T-cell (primary cell): ENCODE results near the gene PARD3B. TPM values are rescaled to one million over a fixed set of nuclear protein-coding genes. Genes with fewer than 3 reads are reported as not detected.

ENCODE experiments used
- ATAC-seq, 4 experiments: fragments of 200-7000 bp in 3 of 4; fragments of 150-1000 bp in 1 of 4; cut with Tn5 transposase; replicated peaks in 1 of 4; 1 replicate in 3 of 4; 2 replicates in 1 of 4; pipeline ENCODE4 v1.10.0; 2021; ENCODE audit warnings: moderate library complexity in 3 of 4, mild to moderate bottlenecking in 2 of 4, moderate number of reproducible peaks in 1 of 4
- CTCF ChIA-PET, 2 donors: fragments of 300-600 bp; sonication (Branson Sonifier 250); formaldehyde crosslinking; loops; one replicate each; lab custom pipeline; 2022; ENCODE audit warnings: antibody characterized with exemption in 2 of 2; lab: Charles Lee
- POLR2A ChIA-PET, 2 donors: fragments of 300-600 bp; sonication (Branson Sonifier 250); formaldehyde crosslinking; loops; one replicate each; lab custom pipeline; 2022; ENCODE audit warnings: antibody characterized with exemption in 2 of 2; lab: Charles Lee
- DNase-seq, 35 experiments: peaks; one replicate each; pipeline versions ENCODE4 v3.0.0 to v3.0.0-alpha.2; 2013 to 2023
- H3K27ac ChIP-seq: one replicate; pipeline ENCODE4 v1.5.1; 2013; ENCODE audit warnings: low read length
- H3K27me3 ChIP-seq, 2 experiments: replicated peaks in 1 of 2; 1 replicate in 1 of 2; 2 replicates in 1 of 2; pipeline versions ENCODE4 v1.6.1 to v1.7.0; 2013; ENCODE audit warnings: low read length in 1 of 2, mixed read lengths in 1 of 2; ENCODE audit not compliant: control insufficient read depth in 2 of 2, insufficient read depth in 2 of 2; ENCODE audit errors: extremely low read depth in 1 of 2
- H3K36me3 ChIP-seq, 2 donors: 1 replicate in 1 of 2; 2 replicates in 1 of 2; pipeline versions ENCODE4 v1.6.1 to v1.7.0; 2013; ENCODE audit warnings: low read length in 1 of 2; ENCODE audit not compliant: control insufficient read depth in 2 of 2, insufficient read depth in 1 of 2; ENCODE audit errors: extremely low read depth in 1 of 2
- H3K4me1 ChIP-seq, 2 experiments: 1 replicate in 1 of 2; 2 replicates in 1 of 2; pipeline versions ENCODE4 v1.6.1 to v1.7.0; 2013; ENCODE audit warnings: low read length in 2 of 2, mixed read lengths in 1 of 2; ENCODE audit not compliant: insufficient read depth in 2 of 2, control insufficient read depth in 1 of 2; ENCODE audit errors: extremely low read depth in 1 of 2
- H3K4me3 ChIP-seq, 2 donors: 1 replicate in 1 of 2; 2 replicates in 1 of 2; pipeline versions ENCODE4 v1.5.1 to v1.7.0; 2013; ENCODE audit warnings: mild to moderate bottlenecking in 2 of 2, low read length in 1 of 2, moderate library complexity in 1 of 2; ENCODE audit not compliant: control insufficient read depth in 1 of 2; ENCODE audit errors: extremely low read depth in 1 of 2
- H3K9me3 ChIP-seq: 2 replicates; pipeline ENCODE4 v1.7.0; 2013
- H3K27ac Mint-ChIP-seq, 2 donors: one replicate each; pipeline ENCODE4 v1.8.0; 2020 to 2021; ENCODE audit warnings: mild to moderate bottlenecking in 2 of 2, mixed read lengths in 2 of 2
- H3K27me3 Mint-ChIP-seq, 2 donors: one replicate each; pipeline ENCODE4 v1.8.0; 2021 to 2022; ENCODE audit warnings: mixed read lengths in 2 of 2
- H3K36me3 Mint-ChIP-seq: one replicate; pipeline ENCODE4 v1.8.0; 2021; ENCODE audit warnings: mixed read lengths
- H3K4me1 Mint-ChIP-seq, 3 donors: one replicate each; pipeline ENCODE4 v1.8.0; 2020 to 2022; ENCODE audit warnings: mixed read lengths in 3 of 3, mild to moderate bottlenecking in 1 of 3
- H3K4me3 Mint-ChIP-seq, 3 donors: one replicate each; pipeline ENCODE4 v1.8.0; 2020 to 2022; ENCODE audit warnings: mild to moderate bottlenecking in 3 of 3, mixed read lengths in 3 of 3, moderate library complexity in 3 of 3
- H3K9me3 Mint-ChIP-seq, 3 donors: one replicate each; pipeline ENCODE4 v1.8.0; 2020 to 2022; ENCODE audit warnings: mixed read lengths in 3 of 3
- WGBS: methylation state at CpG from one replicate; pipeline ENCODE4 v1.1.5; 2013; ENCODE audit warnings: missing lambda C conversion rate; ENCODE audit not compliant: insufficient coverage; 5-methylcytosine and 5-hydroxymethylcytosine counted together
- total RNA-seq, 35 experiments: library from RNA in 6 of 35; stranded (reverse) in 6 of 35; fragments of 120-200 nt in 1 of 35; gene quantifications; one replicate each; pipeline versions ENCODE4 v1.2.1 to v1.2.4 and lab custom pipeline; 2013 to 2026

PARD3B gene
- total RNA-seq, 5 donors from 2014 or later (not counting 1 experiment from before 2014, with no cell fraction given), result 0.75 to 2.0 (median 1.6) TPM

GRCh38 chr2:204517154-204517553, 28.1 kb upstream of the PARD3B start:
- 86% methylated on average over 3 of the region's 5 CpGs for WGBS
- CTCF ChIA-PET, result no interaction called here

DNA sequence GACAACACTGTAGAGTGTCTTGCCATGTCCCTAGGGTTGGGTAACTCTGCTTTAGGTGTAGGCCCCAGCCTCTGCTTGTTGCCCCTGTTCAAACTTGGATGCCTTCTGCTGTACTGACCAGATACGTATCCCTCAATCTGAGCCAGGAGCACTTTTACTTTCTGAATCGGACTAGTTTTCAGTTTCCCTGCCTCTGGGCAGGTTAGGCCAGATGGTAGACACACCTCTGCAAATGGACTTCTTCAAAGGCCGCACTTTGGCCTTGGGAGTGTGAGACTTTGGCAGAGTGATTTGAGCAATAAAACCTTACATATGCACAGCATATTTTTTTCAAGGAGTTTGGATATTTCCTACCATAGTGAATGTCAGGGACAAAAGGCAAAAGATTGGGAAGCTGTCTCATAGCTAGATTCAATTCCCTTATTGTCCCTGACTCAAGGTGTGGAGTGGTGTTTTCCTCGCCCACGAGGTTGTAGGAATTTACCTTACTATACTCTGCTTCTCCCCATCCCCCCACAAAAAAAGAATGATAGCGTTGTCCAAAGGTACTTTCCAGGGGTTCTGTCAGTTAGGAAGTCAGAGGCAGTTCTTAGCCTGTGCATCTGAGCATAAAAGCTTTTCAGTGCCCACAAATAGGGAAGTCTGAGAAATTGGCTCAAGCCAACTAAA, 15.3 kb upstream of the PARD3B start:
- no peak overlapping the region for H3K4me3 ChIP-seq
- Mint-ChIP-seq H3K36me3 (no peaks in the 10 kb centered on the region), H3K27me3 (peaks cover 0 to 10% of the 10 kb centered on the region in 2 donors), H3K27ac (no peak overlapping the region), H3K9me3 (no peaks in the 10 kb centered on the region), H3K4me3 (no peak overlapping the region), H3K4me1 (no peaks in the 10 kb centered on the region)
- no peaks in the 10 kb centered on the region for H3K9me3 ChIP-seq
- no peaks in the 10 kb centered on the region for H3K4me1 ChIP-seq
- ATAC-seq, result no peak
- ChIA-PET POLR2A (no interaction called here), CTCF (no interaction called here)
- WGBS, result no CpG with 5 or more reads among the region's 6 CpGs
- DNase-seq, result no peak
- no peak overlapping the region for H3K27ac ChIP-seq
- H3K27me3 ChIP-seq, result no peaks in the 10 kb centered on the region
- H3K36me3 ChIP-seq, result no peaks in the 10 kb centered on the region

More at GRCh38 chr2:204517154-204517553, 28.1 kb upstream of the PARD3B start:
- Mint-ChIP-seq H3K4me1 (no peaks in the 10 kb centered on the region), H3K36me3 (no peaks in the 10 kb centered on the region), H3K27me3 (peaks cover 0 to 4% of the 10 kb centered on the region in 2 donors), H3K27ac (no peak overlapping the region), H3K9me3 (peaks cover 0 to 3% (median 0%) of the 10 kb centered on the region in 3 donors), H3K4me3 (no peak overlapping the region)
- Histone ChIP-seq H3K4me1 (no peaks in the 10 kb centered on the region), H3K27ac (no peak overlapping the region), H3K4me3 (no peak overlapping the region), H3K9me3 (no peaks in the 10 kb centered on the region), H3K27me3 (no peaks in the 10 kb centered on the region), H3K36me3 (no peaks in the 10 kb centered on the region)
- DNase-seq, result no peak
- POLR2A ChIA-PET, result no interaction called here
- ATAC-seq, result no peak

- H3K9me3 Mint-ChIP-seq, result no peaks in the 10 kb centered on the region
- no peaks in the 10 kb centered on the region for H3K36me3 Mint-ChIP-seq
- ChIA-PET POLR2A (no interaction called here), CTCF (no interaction called here)
- no peaks in the 10 kb centered on the region for H3K4me1 Mint-ChIP-seq
- Histone ChIP-seq H3K9me3 (no peaks in the 10 kb centered on the region), H3K4me3 (no peak overlapping the region), H3K27ac (no peak overlapping the region), H3K4me1 (no peaks in the 10 kb centered on the region), H3K36me3 (no peaks in the 10 kb centered on the region), H3K27me3 (no peaks in the 10 kb centered on the region)
- no peak for ATAC-seq
- H3K4me3 Mint-ChIP-seq, result no peak overlapping the region
- no peak overlapping the region for H3K27ac Mint-ChIP-seq
- no peak for DNase-seq
- 63% methylated on average over 1 of the region's 1 CpG for WGBS
- peaks cover 0 to 10% of the 10 kb centered on the region in 2 donors for H3K27me3 Mint-ChIP-seq
Observed at GRCh38 chr2:204530464-204530805, 14.8 kb upstream of the PARD3B start.

- ChIA-PET POLR2A (no interaction called here), CTCF (no interaction called here)
- no peaks in the 10 kb centered on the region for H3K36me3 ChIP-seq
- H3K9me3 Mint-ChIP-seq, result no peaks in the 10 kb centered on the region
- ATAC-seq, result no peak
- H3K9me3 ChIP-seq, result no peaks in the 10 kb centered on the region
- H3K4me1 Mint-ChIP-seq, result no peaks in the 10 kb centered on the region
- peaks cover 3 to 10% of the 10 kb centered on the region in 2 donors for H3K27me3 Mint-ChIP-seq
- no peaks in the 10 kb centered on the region for H3K36me3 Mint-ChIP-seq
- no peak overlapping the region for H3K27ac Mint-ChIP-seq
- H3K27ac ChIP-seq, result no peak overlapping the region
- H3K4me3 Mint-ChIP-seq, result no peak overlapping the region
- H3K4me3 ChIP-seq, result no peak overlapping the region
- 92% methylated on average over 2 of the region's 5 CpGs for WGBS
- no peaks in the 10 kb centered on the region for H3K4me1 ChIP-seq
- DNase-seq, result no peak
- no peaks in the 10 kb centered on the region for H3K27me3 ChIP-seq
Observed at GRCh38 chr2:204533629-204534370, 11.5 kb upstream of the PARD3B start.

GRCh38 chr2:204535356-204535755, 9.9 kb upstream of the PARD3B start:
- ChIA-PET CTCF (no interaction called here), POLR2A (no interaction called here)
- Histone ChIP-seq H3K27me3 (no peaks in the 10 kb centered on the region), H3K4me3 (no peak overlapping the region), H3K9me3 (no peaks in the 10 kb centered on the region), H3K27ac (no peak overlapping the region), H3K36me3 (no peaks in the 10 kb centered on the region), H3K4me1 (no peaks in the 10 kb centered on the region)
- Mint-ChIP-seq H3K36me3 (no peaks in the 10 kb centered on the region), H3K27me3 (peaks cover 3 to 10% of the 10 kb centered on the region in 2 donors), H3K4me1 (no peaks in the 10 kb centered on the region), H3K9me3 (no peaks in the 10 kb centered on the region), H3K4me3 (no peak overlapping the region), H3K27ac (no peak overlapping the region)
- DNase-seq (no peak), ATAC-seq (no peak)
- WGBS, result no CpG with 5 or more reads among the region's 3 CpGs

- POLR2A ChIA-PET, result no interaction called here
- no peaks in the 10 kb centered on the region for H3K4me1 Mint-ChIP-seq
- Histone ChIP-seq H3K4me1 (no peaks in the 10 kb centered on the region), H3K27ac (no peak overlapping the region), H3K9me3 (no peaks in the 10 kb centered on the region), H3K36me3 (no peaks in the 10 kb centered on the region), H3K27me3 (no peaks in the 10 kb centered on the region), H3K4me3 (no peak overlapping the region)
- CTCF ChIA-PET, result interaction anchor here in 1 of 2 donors (0.6 kb wide), 1 partner anchor 1284 kb away, joined by 3 read pairs; no protein-coding TSS in a partner anchor
- no peak overlapping the region for H3K27ac Mint-ChIP-seq
- H3K36me3 Mint-ChIP-seq, result no peaks in the 10 kb centered on the region
- H3K4me3 Mint-ChIP-seq, result no peak overlapping the region
- ATAC-seq, result no peak
- no peaks in the 10 kb centered on the region for H3K9me3 Mint-ChIP-seq
- no CpG with 5 or more reads among the region's 1 CpG for WGBS
- peaks cover 3 to 10% of the 10 kb centered on the region in 2 donors for H3K27me3 Mint-ChIP-seq
- no peak for DNase-seq
Observed at GRCh38 chr2:204535764-204536163, 9.5 kb upstream of the PARD3B start.
